Measurements from ENCODE around the gene TOR3A. TPM values are rescaled to one million over a fixed set of nuclear protein-coding genes. Genes with fewer than 3 reads are reported as not detected.

Gene TOR3A
- total RNA-seq, 1 donor from 2014 or later, result 44.0 TPM

DNA sequence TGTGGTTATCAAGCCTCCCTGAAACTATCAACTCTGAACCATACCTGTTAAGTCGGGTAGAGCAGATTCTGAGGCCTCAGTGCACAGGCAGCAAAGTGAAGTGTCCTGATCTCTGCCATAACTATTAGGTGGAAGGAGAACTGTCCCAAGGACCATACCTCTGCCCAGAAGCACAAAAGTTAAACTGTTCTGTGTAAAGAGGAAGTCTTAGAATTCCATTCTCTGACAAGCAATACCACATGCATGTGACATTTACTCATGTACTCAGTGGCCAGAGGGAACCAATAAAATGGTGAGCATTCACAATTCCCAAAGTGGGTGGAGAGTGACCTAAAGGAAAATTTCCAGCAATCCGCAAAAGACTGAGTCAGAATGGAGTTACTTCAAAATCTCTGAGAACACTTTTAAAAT, 61.0 kb downstream of the TOR3A start:
- intact Hi-C loops (cut with micrococcal nuclease), result loop anchor here (5.0 kb wide), 3 partner anchors 49 to 416 kb away; partner anchors contain the start of genes ABL2 and RALGPS2

DNA sequence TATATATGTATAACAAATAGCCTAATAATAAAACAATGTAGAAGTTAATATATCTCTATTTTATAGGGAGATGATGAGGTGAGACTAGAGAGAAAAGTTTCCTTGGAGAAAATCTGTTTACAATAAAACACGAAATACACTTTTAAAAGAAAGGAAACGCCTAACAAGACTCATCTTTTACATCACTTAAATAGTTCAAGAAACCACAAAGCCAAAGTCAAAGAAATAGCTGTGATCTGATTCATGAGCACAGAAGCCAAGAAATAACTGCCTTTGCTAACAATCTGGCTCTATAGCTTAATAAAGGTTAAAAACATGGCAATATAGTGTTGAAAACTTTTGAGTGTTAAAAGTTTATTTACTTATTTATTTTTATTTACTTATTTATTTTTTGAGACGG, 61.5 kb downstream of the TOR3A start:
- intact Hi-C loops (cut with micrococcal nuclease), result loop anchor here (5.0 kb wide), 3 partner anchors 49 to 416 kb away; partner anchors contain the start of genes ABL2 and RALGPS2

DNA sequence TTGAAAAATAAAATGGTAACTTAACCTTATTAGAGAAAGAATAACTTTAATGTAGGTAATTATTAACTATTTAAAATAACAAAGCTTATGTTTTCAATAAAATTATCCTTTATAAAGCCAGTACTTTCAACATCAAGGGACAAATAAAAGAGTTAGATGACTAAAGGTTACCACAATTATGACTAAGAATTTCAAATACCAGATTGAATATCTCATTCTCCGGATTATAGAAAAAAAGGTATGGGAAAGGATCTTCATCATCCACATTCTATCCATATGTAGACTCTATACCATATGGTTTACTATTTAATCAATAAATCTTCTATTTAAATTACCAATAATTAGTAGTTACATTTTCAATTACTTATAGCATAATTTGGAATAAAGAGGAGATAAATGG, 62.8 kb downstream of the TOR3A start:
- intact Hi-C loops (cut with micrococcal nuclease), result loop anchor here (5.0 kb wide), 3 partner anchors 48 to 417 kb away; partner anchors contain the start of genes ABL2 and RALGPS2

DNA sequence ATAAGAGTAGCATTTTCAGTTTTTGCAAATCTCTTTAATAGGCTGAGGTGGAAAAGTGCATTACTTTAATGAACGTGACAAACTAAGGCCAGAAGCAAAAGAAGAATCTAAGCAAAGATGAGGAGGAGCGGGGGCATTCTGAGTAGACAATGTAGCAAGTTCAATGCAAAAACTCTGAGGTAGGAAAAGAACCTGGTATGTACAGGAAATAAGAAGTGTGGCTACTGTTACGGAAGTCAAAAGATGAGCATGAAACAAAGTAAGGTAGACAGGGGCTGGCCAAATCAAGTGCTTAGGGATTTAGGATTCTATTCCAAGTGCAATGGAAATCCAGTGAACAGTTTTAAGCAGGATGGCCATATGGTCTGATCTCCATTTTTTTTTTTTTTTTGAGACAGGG, 63.7 kb downstream of the TOR3A start:
- intact Hi-C loops (cut with micrococcal nuclease), result no loop called here

Other genes starting within 250 kb of the TOR3A start
- gene ANGPTL1, start 211.0 kb upstream of the TOR3A start, total RNA-seq, result not detected in 2 replicates
- 22.7 and 28.0 TPM in 2 replicates for gene FAM20B, start 56.2 kb upstream of the TOR3A start, total RNA-seq
- 10.0 and 12.6 TPM in 2 replicates for gene ABL2, start 147.6 kb downstream of the TOR3A start, total RNA-seq
- 50.0 and 53.2 TPM in 2 replicates for gene SOAT1, start 211.7 kb downstream of the TOR3A start, total RNA-seq

All from T-helper 1 cell treated with Interleukin-12 subunit alpha and Interleukin-12 subunit beta and Interleukin-4 antibody, amounts not matched to agents 30 ng/mL and 1 ng/mL, for 36 hours (primary cell).